PC-9 (cell line): ENCODE data around the gene FBXL17. TPM values are rescaled to one million over a fixed set of nuclear protein-coding genes. Genes with fewer than 3 reads are reported as not detected.

Source experiments
- BruUV-seq: library from RNA; stranded (reverse); fragments of 400-500 nt; replicated peaks from 2 replicates; lab custom pipeline; 2021; lab: Mats Ljungman, UMichigan
- CTCF ChIA-PET: fragments of 300-600 bp; sonication (Branson Sonifier 250); formaldehyde crosslinking; loops from one replicate; lab custom pipeline; 2022; ENCODE audit warnings: antibody characterized with exemption; lab: Charles Lee
- POLR2A ChIA-PET: fragments of 300-600 bp; sonication (Branson Sonifier 250); formaldehyde crosslinking; loops from one replicate; lab custom pipeline; 2022; ENCODE audit warnings: antibody characterized with exemption; ENCODE audit not compliant: unreplicated experiment; lab: Charles Lee
- DNase-seq, 2 experiments: peaks; one replicate each; pipeline versions ENCODE4 v3.0.0 to v3.0.0-alpha.2; 2015 to 2022; ENCODE audit warnings: mixed read lengths in 1 of 2
- H2AFZ ChIP-seq: fragments of 200-600 bp; sonication (generic); 2 replicates; pipeline ENCODE4 v1.8.1; 2017; ENCODE audit warnings: antibody characterized with exemption
- H3F3A ChIP-seq: fragments of 200-600 bp; sonication (generic); 2 replicates; pipeline ENCODE4 v1.8.1; 2017; ENCODE audit warnings: antibody characterized with exemption, mild to moderate bottlenecking, low read depth; ENCODE audit not compliant: insufficient read depth
- H3K27ac ChIP-seq: fragments of 200-600 bp; sonication (generic); 2 replicates; pipeline ENCODE4 v1.6.1; 2016; ENCODE audit warnings: mixed run types
- H3K27me3 ChIP-seq: fragments of 200-600 bp; sonication (generic); 2 replicates; pipeline ENCODE4 v1.6.1; 2016; ENCODE audit warnings: low read depth, mixed run types; ENCODE audit not compliant: insufficient read depth
- H3K36me3 ChIP-seq: fragments of 200-600 bp; sonication (generic); 2 replicates; pipeline ENCODE4 v1.6.1; 2016; ENCODE audit warnings: low read depth, mixed run types
- H3K4me1 ChIP-seq: fragments of 200-600 bp; sonication (generic); replicated peaks from 2 replicates; pipeline ENCODE4 v1.6.1; 2016; ENCODE audit warnings: mixed run types; ENCODE audit not compliant: insufficient read depth
- H3K4me2 ChIP-seq: fragments of 200-600 bp; sonication (generic); 2 replicates; pipeline ENCODE4 v1.6.1; 2017; ENCODE audit warnings: mixed run types
- H3K4me3 ChIP-seq: fragments of 200-600 bp; sonication (generic); 2 replicates; pipeline ENCODE4 v1.6.1; 2016; ENCODE audit warnings: mixed run types
- H3K79me2 ChIP-seq: fragments of 200-600 bp; sonication (generic); 2 replicates; pipeline ENCODE4 v1.6.1; 2017; ENCODE audit warnings: low read depth, mixed run types
- H3K9me2 ChIP-seq: fragments of 200-600 bp; sonication (generic); 2 replicates; pipeline ENCODE4 v1.8.1; 2017; ENCODE audit warnings: mild to moderate bottlenecking; ENCODE audit not compliant: insufficient read depth
- H3K9me3 ChIP-seq: fragments of 200-600 bp; sonication (generic); 2 replicates; pipeline ENCODE4 v1.8.1; 2016; ENCODE audit warnings: low read depth; ENCODE audit not compliant: insufficient read depth
- H4K20me1 ChIP-seq: fragments of 200-600 bp; sonication (generic); 2 replicates; pipeline ENCODE4 v1.8.1; 2017; ENCODE audit not compliant: insufficient read depth
- CTCF ChIP-seq: fragments of 200-600 bp; sonication (generic); conservative IDR thresholded peaks from 2 replicates; pipeline ENCODE4 v1.6.1; 2017; ENCODE audit warnings: mixed run types, antibody characterized with exemption, mild to moderate bottlenecking, moderate library complexity
- EZH2 ChIP-seq: fragments of 200-600 bp; sonication (generic); IDR thresholded peaks from 2 replicates; pipeline ENCODE4 v1.8.0; 2017; ENCODE audit warnings: antibody characterized with exemption, low read depth
- intact Hi-C: fragments of 100-400 bp; cut with micrococcal nuclease; formaldehyde crosslinking; loops from one replicate; pipeline ENCODE4 v1.10.0; 2022; ENCODE audit not compliant: unreplicated experiment
- total RNA-seq: library from RNA; stranded (reverse); gene quantifications from 2 replicates; pipeline ENCODE4 v1.2.3, GENCODE V29; 2021

FBXL17 gene
- total RNA-seq, 1 experiment from 2014 or later = 19.5 TPM

GRCh38 chr5:107915176-107915812 is 466.6 kb downstream of the FBXL17 start:
- CTCF ChIA-PET = no interaction called here
- POLR2A ChIA-PET = no interaction called here
- no peak overlapping the region for H3K27ac ChIP-seq
- H3K4me2 ChIP-seq = no peak overlapping the region
- no peaks in the 10 kb centered on the region for H3K9me3 ChIP-seq
- no peak for DNase-seq
- intact Hi-C loops = no loop called here
- BruUV-seq = no TSS peak
- TF ChIP-seq CTCF (no peak), EZH2 (no peak)
- no peaks in the 10 kb centered on the region for H3K4me1 ChIP-seq
- no peaks in the 10 kb centered on the region for H3F3A ChIP-seq
- no peaks in the 10 kb centered on the region for H4K20me1 ChIP-seq
- H3K9me2 ChIP-seq = no peaks in the 10 kb centered on the region
- no peaks in the 10 kb centered on the region for H3K79me2 ChIP-seq
- no peaks in the 10 kb centered on the region for H3K27me3 ChIP-seq
- H2AFZ ChIP-seq = no peak overlapping the region
- H3K4me3 ChIP-seq = no peak overlapping the region
- H3K36me3 ChIP-seq = no peaks in the 10 kb centered on the region

GRCh38 chr5:107913494-107913893 is 468.4 kb downstream of the FBXL17 start:
- no peaks in the 10 kb centered on the region for H3F3A ChIP-seq
- intact Hi-C loops = no loop called here
- H3K4me2 ChIP-seq = no peak overlapping the region
- no peaks in the 10 kb centered on the region for H3K36me3 ChIP-seq
- ChIA-PET POLR2A (interaction anchor here (0.9 kb wide), 1 partner anchor 1848 kb away, joined by 5 read pairs; no protein-coding TSS in a partner anchor), CTCF (no interaction called here)
- H3K79me2 ChIP-seq = no peaks in the 10 kb centered on the region
- H3K4me1 ChIP-seq = no peaks in the 10 kb centered on the region
- H3K9me3 ChIP-seq = no peaks in the 10 kb centered on the region
- no TSS peak for BruUV-seq
- H4K20me1 ChIP-seq = no peaks in the 10 kb centered on the region
- no peak overlapping the region for H3K27ac ChIP-seq
- no peaks in the 10 kb centered on the region for H3K27me3 ChIP-seq
- H3K9me2 ChIP-seq = no peaks in the 10 kb centered on the region
- TF ChIP-seq EZH2 (no peak), CTCF (no peak)
- H3K4me3 ChIP-seq = no peak overlapping the region
- no peak overlapping the region for H2AFZ ChIP-seq
- no peak for DNase-seq

GRCh38 chr5:107900721-107901120 is 481.2 kb downstream of the FBXL17 start:
- no peaks in the 10 kb centered on the region; the same call in 1 of the 2 replicates for H3K9me2 ChIP-seq
- TF ChIP-seq CTCF = no peak
- no peak for TF ChIP-seq EZH2
- no peaks in the 10 kb centered on the region for H3K9me3 ChIP-seq
- no TSS peak for BruUV-seq
- CTCF ChIA-PET = no interaction called here
- H2AFZ ChIP-seq = no peak overlapping the region
- H3K27ac ChIP-seq = no peak overlapping the region
- intact Hi-C loops = no loop called here
- POLR2A ChIA-PET = no interaction called here
- H3K27me3 ChIP-seq = no peaks in the 10 kb centered on the region
- H4K20me1 ChIP-seq = no peaks in the 10 kb centered on the region
- no peaks in the 10 kb centered on the region for H3K4me1 ChIP-seq
- no peak for DNase-seq
- H3K4me3 ChIP-seq = no peak overlapping the region
- H3K36me3 ChIP-seq = no peaks in the 10 kb centered on the region
- no peaks in the 10 kb centered on the region for H3K79me2 ChIP-seq
- no peaks in the 10 kb centered on the region for H3F3A ChIP-seq
- no peak overlapping the region for H3K4me2 ChIP-seq
